GM21528 (cell line): ENCODE measurements around the gene CALR.
"Not testable (repeated sequence)": the region's sequence is repeated elsewhere in the genome, so short reads cannot be mapped to it uniquely, and the experiment has no call there.

Source experiments
- ATAC-seq: cut with Tn5 transposase; IDR thresholded peaks from one replicate; pipeline ENCODE4 v1.9.1; 2021; ENCODE audit warnings: mild to moderate bottlenecking, moderate library complexity; ENCODE audit not compliant: unreplicated experiment, low FRiP score

Gene CALR

DNA sequence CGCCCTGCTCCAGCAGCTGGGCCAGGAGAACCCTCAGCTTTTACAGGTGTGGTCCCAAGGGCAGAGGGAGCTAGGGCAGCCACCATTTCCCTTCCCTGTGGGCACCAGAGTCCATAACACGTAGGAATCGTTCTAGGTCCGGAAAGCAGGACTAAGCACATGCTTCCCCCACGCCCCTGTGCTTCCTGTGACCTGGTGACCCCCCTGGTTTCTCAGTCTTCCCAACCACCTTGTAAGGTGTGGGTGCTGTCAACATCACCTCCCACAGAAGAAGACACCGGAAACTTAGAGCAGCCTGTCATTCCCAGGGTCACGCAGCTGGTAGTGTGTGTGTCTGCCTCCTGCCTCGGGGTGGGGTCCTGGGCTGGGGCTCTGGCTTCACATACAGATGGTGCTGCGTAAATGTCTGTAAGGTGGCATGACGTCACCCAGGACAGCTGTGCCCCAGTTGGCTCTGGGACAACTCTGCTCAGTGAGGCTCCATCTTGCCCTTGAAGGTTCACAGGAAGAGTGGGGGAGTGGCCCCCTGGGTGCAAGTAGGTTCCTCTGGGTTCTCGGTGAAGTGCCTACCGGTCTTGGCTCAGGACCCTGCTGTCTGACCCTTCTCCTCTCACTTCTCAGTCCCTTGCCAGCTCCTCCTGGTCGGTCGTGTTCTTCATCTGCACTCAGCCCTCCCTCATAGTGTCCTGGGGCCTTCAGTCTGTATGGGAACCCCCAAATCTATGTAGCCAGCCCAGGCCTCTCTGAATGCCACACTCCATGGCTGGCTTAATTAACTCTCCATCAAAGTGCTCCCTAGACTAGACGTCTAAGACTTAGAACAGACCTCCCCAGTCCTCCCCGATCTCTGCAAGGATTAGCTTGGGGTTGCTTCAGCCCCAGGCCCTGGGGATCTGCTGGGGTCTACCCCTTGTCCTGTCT is 11.2 kb downstream of the CALR start:
- ATAC-seq, result no peak

GRCh38 chr19:12952050-12952449 is 13.6 kb downstream of the CALR start:
- ATAC-seq, result not testable (repeated sequence)

DNA sequence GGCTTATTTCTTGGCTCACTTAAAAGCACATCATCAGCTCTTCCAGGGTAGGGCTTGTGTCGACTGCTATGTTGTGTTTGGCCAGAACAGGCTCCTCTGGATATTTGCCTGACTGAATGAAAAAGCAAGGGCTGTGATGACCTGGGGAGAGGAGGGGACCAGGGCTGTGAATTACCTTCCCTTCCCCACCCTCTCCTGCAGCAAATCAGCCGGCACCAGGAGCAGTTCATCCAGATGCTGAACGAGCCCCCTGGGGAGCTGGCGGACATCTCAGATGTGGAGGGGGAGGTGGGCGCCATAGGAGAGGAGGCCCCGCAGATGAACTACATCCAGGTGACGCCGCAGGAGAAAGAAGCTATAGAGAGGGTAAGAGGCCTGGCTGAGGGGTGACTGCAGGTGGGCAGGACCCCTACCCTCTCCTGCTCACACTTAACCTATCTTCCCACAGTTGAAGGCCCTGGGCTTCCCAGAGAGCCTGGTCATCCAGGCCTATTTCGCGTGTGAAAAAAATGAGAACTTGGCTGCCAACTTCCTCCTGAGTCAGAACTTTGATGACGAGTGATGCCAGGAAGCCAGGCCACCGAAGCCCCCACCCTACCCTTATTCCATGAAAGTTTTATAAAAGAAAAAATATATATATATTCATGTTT is 14.2 kb downstream of the CALR start:
- no peak for ATAC-seq

- no peak for ATAC-seq
Measured at GRCh38 chr19:12953138-12953798, 14.9 kb downstream of the CALR start.

GRCh38 chr19:12953799-12954611 is 15.6 kb downstream of the CALR start:
- no peak for ATAC-seq

- no peak for ATAC-seq
Measured at GRCh38 chr19:12954612-12954962, 16.2 kb downstream of the CALR start.

DNA sequence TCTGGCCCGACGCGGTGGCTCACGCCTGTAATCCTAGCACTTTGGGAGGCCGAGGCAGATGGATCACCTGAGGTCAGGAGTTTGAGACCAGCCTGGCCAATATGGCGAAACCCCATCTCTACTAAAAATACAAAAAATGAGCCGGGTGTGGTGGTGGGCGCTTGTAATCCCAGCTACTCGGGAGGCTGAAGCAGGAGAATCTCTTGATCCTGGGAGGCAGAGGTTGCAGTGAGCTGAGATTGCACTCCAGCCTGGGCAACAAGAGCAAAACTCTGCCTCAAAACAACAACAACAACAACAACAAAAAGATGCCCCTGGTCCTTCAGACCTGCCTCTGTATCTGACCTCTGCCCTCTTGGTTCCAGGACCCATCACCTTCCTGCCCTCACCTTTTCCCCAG is 17.2 kb downstream of the CALR start:
- not testable (repeated sequence) for ATAC-seq

- ATAC-seq, result no peak
Measured at GRCh38 chr19:12955996-12956395, 17.6 kb downstream of the CALR start.

- ATAC-seq, result peak; percentile 50
Measured at GRCh38 chr19:12956446-12957388, 18.3 kb downstream of the CALR start, which contains the start of gene GADD45GIP1. Gene GADD45GIP1, minus strand, starts transcription at chr19:12957223. Its CDS starts 11 bp downstream, at chr19:12957212.

GRCh38 chr19:12957389-12957952 is 19.1 kb downstream of the CALR start:
- ATAC-seq, result not testable (repeated sequence)

- ATAC-seq, result no peak
Measured at GRCh38 chr19:12959481-12959880, 21.1 kb downstream of the CALR start.

DNA sequence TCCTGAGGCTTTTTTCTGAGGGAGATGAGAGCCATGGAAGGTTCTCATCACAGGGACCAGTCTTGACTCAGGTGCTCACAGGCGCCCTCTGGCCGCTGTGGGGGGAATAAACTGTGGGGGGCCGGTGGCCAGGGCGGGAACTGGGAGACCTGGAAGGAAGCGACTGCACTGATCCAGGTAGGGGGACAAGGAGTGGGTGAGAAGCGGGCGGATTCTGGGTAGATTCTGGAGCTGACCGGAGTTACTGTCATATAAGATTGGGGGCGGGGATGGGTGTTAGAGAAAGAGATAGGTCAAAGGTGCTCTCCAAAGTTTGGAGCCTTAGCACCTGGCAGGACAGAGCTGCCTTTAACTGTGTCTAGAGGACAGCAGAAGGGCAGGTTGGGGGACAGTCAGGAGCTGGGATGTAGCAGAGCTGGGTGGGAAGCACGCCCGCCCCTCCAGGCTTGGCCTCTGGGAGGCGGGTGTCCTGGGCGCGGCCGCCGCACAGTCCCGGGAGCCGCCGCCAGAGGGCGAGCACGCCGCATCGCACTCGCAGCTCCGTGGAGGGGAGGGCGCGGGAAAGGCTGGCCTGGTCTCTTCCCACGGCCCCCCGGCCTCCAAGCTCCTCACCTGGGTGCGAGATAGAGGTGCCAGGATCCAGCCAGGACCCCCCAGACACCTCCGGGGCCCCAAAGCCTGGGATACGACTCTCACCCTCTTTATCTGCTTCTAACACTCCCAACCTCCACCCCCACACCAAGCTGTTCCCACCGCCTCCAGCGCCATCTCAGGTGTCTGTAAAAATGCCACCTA is 26.8 kb downstream of the CALR start:
- peak; percentile 78 for ATAC-seq

- no peak for ATAC-seq
Measured at GRCh38 chr19:12965812-12966135, 27.4 kb downstream of the CALR start.

GRCh38 chr19:12967907-12968306 is 29.5 kb downstream of the CALR start:
- ATAC-seq, result no peak

DNA sequence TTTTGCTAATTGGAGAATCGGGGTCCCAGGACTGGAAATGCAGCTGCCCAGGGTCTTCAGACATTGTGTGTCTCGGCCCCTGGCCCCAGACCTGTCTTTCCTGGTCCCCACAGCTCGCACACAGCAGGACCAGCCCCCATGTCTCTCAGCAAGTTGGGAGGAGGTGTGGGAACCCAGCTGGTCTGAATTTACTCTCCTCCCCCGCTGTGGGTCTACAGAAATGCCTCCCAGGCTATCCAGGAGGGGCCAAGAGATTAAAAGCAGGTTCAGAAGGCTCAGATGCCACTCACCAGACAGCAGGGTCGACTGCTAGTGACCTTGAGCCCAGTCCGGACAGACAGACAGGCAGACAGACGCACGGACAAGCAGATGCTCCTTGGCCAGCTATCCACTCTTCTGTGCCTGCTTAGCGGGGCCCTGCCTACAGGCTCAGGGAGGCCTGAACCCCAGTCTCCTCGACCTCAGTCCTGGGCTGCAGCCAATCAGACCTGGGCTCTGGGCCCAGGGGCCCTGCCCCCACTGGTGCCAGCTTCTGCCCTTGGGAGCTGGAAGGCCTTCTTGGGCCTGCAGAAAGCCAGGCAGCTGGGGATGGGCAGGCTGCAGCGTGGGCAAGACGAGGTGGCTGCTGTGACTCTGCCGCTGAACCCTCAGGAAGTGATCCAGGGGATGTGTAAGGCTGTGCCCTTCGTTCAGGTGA is 31.0 kb downstream of the CALR start, which contains the start of gene DAND5:
Gene DAND5, plus strand, starts transcription at position 285 of the 697 bp plus-strand sequence. Its CDS starts 85 bp downstream, at position 370.
- ATAC-seq, result no peak

GRCh38 chr19:12970070-12970820 is 31.8 kb downstream of the CALR start:
- no peak for ATAC-seq

- ATAC-seq, result no peak
Measured at GRCh38 chr19:12973236-12973635, 34.8 kb downstream of the CALR start.
